Ascending aorta (tissue), 2 donors: ENCODE results near the gene CANT1. TPM values are rescaled to one million over a fixed set of nuclear protein-coding genes. Genes with fewer than 3 reads are reported as not detected.

Source experiments
- DNase-seq, 2 donors: peaks; one replicate each; pipeline ENCODE4 v3.0.0-alpha.2; 2019; ENCODE audit warnings: low spot score in 2 of 2
- H3K27ac ChIP-seq, 2 donors: fragments of 200-600 bp; sonication (generic); one replicate each; pipeline ENCODE4 v1.5.1; 2016 to 2017; ENCODE audit warnings: mild to moderate bottlenecking in 1 of 2
- H3K27me3 ChIP-seq: fragments of 200-600 bp; sonication (generic); one replicate; pipeline ENCODE4 v1.5.1; 2017
- H3K36me3 ChIP-seq, 2 donors: fragments of 200-600 bp; sonication (generic); one replicate each; pipeline ENCODE4 v1.5.1; 2016
- H3K4me1 ChIP-seq, 2 donors: fragments of 200-600 bp; sonication (generic); one replicate each; pipeline ENCODE4 v1.5.1; 2016 to 2017; ENCODE audit warnings: mild to moderate bottlenecking in 1 of 2
- H3K4me3 ChIP-seq, 2 donors: fragments of 200-600 bp; sonication (generic); one replicate each; pipeline ENCODE4 v1.5.1; 2016 to 2017; ENCODE audit warnings: mild to moderate bottlenecking in 1 of 2
- H3K9me3 ChIP-seq, 2 donors: fragments of 200-600 bp; sonication (generic); one replicate each; pipeline ENCODE4 v1.5.1; 2016
- CTCF ChIP-seq, 3 experiments: fragments of 200-600 bp in 2 of 3; fragments of 450-650 bp in 1 of 3; sonication (generic) in 2 of 3; IDR thresholded peaks; one replicate each; pipeline ENCODE4 v1.5.1; 2016 to 2019; ENCODE audit warnings: antibody characterized with exemption in 3 of 3, mild to moderate bottlenecking in 1 of 3, moderate library complexity in 1 of 3
- intact Hi-C: fragments of 100-400 bp; cut with DNase I; formaldehyde crosslinking; loops from one replicate; pipeline ENCODE4 v1.15.1; 2023
- total RNA-seq: library from RNA; depleted of rRNA; stranded (reverse); fragments of >200 nt; gene quantifications from one replicate; pipeline ENCODE4 v1.1.0, GENCODE V29; 2016

Gene CANT1
- total RNA-seq, 1 donor from 2014 or later: 67.2 TPM

- Histone ChIP-seq H3K36me3 (peaks cover 62 to 68% of the 10 kb centered on the region in 2 donors), H3K27ac (peak overlapping the region; percentile 13 to 36)
These were observed 14.4 kb downstream of the CANT1 start for GRCh38 chr17:78995022-78995760.

GRCh38 chr17:78993981-78994671 lies 15.4 kb downstream of the CANT1 start:
- H3K36me3 ChIP-seq: peaks cover 64 to 72% of the 10 kb centered on the region in 2 donors
- H3K9me3 ChIP-seq: no peaks in the 10 kb centered on the region
- no peak overlapping the region for H3K27ac ChIP-seq
- H3K27me3 ChIP-seq: no peaks in the 10 kb centered on the region
- H3K4me3 ChIP-seq: no peak overlapping the region
- intact Hi-C loops: loop anchor here (2.0 to 5.0 kb wide), 2 partner anchors 49 to 398 kb away; no protein-coding TSS in a partner anchor
- H3K4me1 ChIP-seq: peaks cover 0 to 21% of the 10 kb centered on the region in 2 donors
- TF ChIP-seq CTCF (IDR thresholded peaks at IDR 0.05): no peak
- peak in 1 of 2 donors; percentile 60 for DNase-seq

More at GRCh38 chr17:78995022-78995760, 14.4 kb downstream of the CANT1 start:
- H3K9me3 ChIP-seq: no peaks in the 10 kb centered on the region
- DNase-seq: peak in 1 of 2 donors; percentile 61
- TF ChIP-seq CTCF (IDR thresholded peaks at IDR 0.05): no peak
- intact Hi-C loops: no loop called here
- H3K27me3 ChIP-seq: no peaks in the 10 kb centered on the region
- H3K4me1 ChIP-seq: peaks cover 0 to 24% of the 10 kb centered on the region in 2 donors
- no peak overlapping the region for H3K4me3 ChIP-seq

GRCh38 chr17:78993241-78993956 lies 16.2 kb downstream of the CANT1 start:
- Histone ChIP-seq H3K4me3 (no peak overlapping the region), H3K27me3 (no peaks in the 10 kb centered on the region), H3K36me3 (peaks cover 64 to 72% of the 10 kb centered on the region in 2 donors), H3K9me3 (no peaks in the 10 kb centered on the region), H3K27ac (no peak overlapping the region), H3K4me1 (peaks cover 0 to 14% of the 10 kb centered on the region in 2 donors)
- DNase-seq: peak in 1 of 2 donors; percentile 73
- TF ChIP-seq CTCF (IDR thresholded peaks at IDR 0.05): peak; percentile 57 to 82 (median 72)
- intact Hi-C loops: loop anchor here (2.0 to 5.0 kb wide), 2 partner anchors 49 to 399 kb away; no protein-coding TSS in a partner anchor

- H3K27me3 ChIP-seq: no peaks in the 10 kb centered on the region
- intact Hi-C loops: loop anchor here (2.0 to 5.0 kb wide), 2 partner anchors 50 to 400 kb away; no protein-coding TSS in a partner anchor
- H3K4me1 ChIP-seq: peaks cover under 1 to 10% of the 10 kb centered on the region in 2 donors
- no peak overlapping the region for H3K4me3 ChIP-seq
- DNase-seq: no peak
- H3K9me3 ChIP-seq: no peaks in the 10 kb centered on the region
- peaks cover 64 to 72% of the 10 kb centered on the region in 2 donors for H3K36me3 ChIP-seq
- TF ChIP-seq CTCF (IDR thresholded peaks at IDR 0.05): no peak
- no peak overlapping the region for H3K27ac ChIP-seq
These were observed 16.9 kb downstream of the CANT1 start for GRCh38 chr17:78992542-78993212.
